ENCODE measurements around the gene PBX3. TPM values are rescaled to one million over a fixed set of nuclear protein-coding genes. Genes with fewer than 3 reads are reported as not detected.

The PBX3 gene
- polyA plus RNA-seq, 1 donor (not counting 4 experiments of a cell fraction or from before 2014, with no cell fraction given) = 26.3 TPM

- Histone ChIP-seq H3K27me3 (ENCODE audit: control insufficient read depth, extremely low read depth, insufficient read depth, low read length) (no peaks in the 10 kb centered on the region), H4K20me1 (ENCODE audit: control insufficient read depth, extremely low read depth, insufficient read depth, low read length) (no peaks in the 10 kb centered on the region), H3K27ac (ENCODE audit: control insufficient read depth, insufficient read depth, low read length) (no peak overlapping the region), H3K79me2 (ENCODE audit: control insufficient read depth, insufficient read depth, low read length) (peaks cover 24% of the 10 kb centered on the region), H3K9ac (ENCODE audit: control insufficient read depth, extremely low read depth, insufficient read depth, low read length) (no peak overlapping the region), H3K9me3 (ENCODE audit: control insufficient read depth, low read depth, low read length) (no peaks in the 10 kb centered on the region), H3K36me3 (ENCODE audit: control insufficient read depth in 2 of 2, extremely low read depth in 1 of 2, insufficient read depth in 2 of 2, low read length in 2 of 2) (no peaks in the 10 kb centered on the region), H3K4me3 (ENCODE audit: control insufficient read depth in 2 of 3, extremely low read depth in 1 of 3, insufficient read depth in 2 of 3, low read depth in 1 of 3, low read length in 3 of 3) (no peak overlapping the region), H2AFZ (ENCODE audit: control insufficient read depth, low read length) (no peak overlapping the region), H3K9me1 (ENCODE audit: control insufficient read depth, extremely low read depth, insufficient read depth, low read length) (no peaks in the 10 kb centered on the region), H3K4me1 (ENCODE audit: control insufficient read depth, extremely low read depth, insufficient read depth, low read length) (peaks cover 4% of the 10 kb centered on the region), H3K4me2 (ENCODE audit: control insufficient read depth, extremely low read depth, insufficient read depth, low read depth, low read length) (no peak overlapping the region)
- DNase-seq (ENCODE audit: low read depth, low spot score) = no peak
- peak; percentile 59 for FAIRE-seq
- no peak for TF ChIP-seq EZH2 (IDR thresholded peaks at IDR 0.05; ENCODE audit: low read length)
- no peak for TF ChIP-seq CTCF (optimal IDR thresholded peaks at IDR 0.05 in 1 of 3, IDR thresholded peaks at IDR 0.05 in 1 of 3, conservative IDR thresholded peaks at IDR 0.05 in 1 of 3; ENCODE audit: extremely low read depth in 1 of 3, insufficient read depth in 2 of 3, low read length in 3 of 3)
- dilution Hi-C loops (cut with MboI; ENCODE audit: extremely low pct_ligation_motif_present, low sequenced_read_pairs) = no loop called here
Measured at GRCh38 chr9:125894566-125894965, 147.4 kb downstream of the PBX3 start.

GRCh38 chr9:125896404-125896803 lies 149.2 kb downstream of the PBX3 start:
- H3K4me1 ChIP-seq (ENCODE audit: control insufficient read depth, extremely low read depth, insufficient read depth, low read length) = no peaks in the 10 kb centered on the region
- no peaks in the 10 kb centered on the region for H3K9me3 ChIP-seq (ENCODE audit: control insufficient read depth, low read depth, low read length)
- FAIRE-seq (no peak), DNase-seq (ENCODE audit: low read depth, low spot score) (no peak)
- TF ChIP-seq CTCF (optimal IDR thresholded peaks at IDR 0.05 in 1 of 3, IDR thresholded peaks at IDR 0.05 in 1 of 3, conservative IDR thresholded peaks at IDR 0.05 in 1 of 3; ENCODE audit: extremely low read depth in 1 of 3, insufficient read depth in 2 of 3, low read length in 3 of 3) (no peak), EZH2 (IDR thresholded peaks at IDR 0.05; ENCODE audit: low read length) (no peak)
- H3K27ac ChIP-seq (ENCODE audit: control insufficient read depth, insufficient read depth, low read length) = no peak overlapping the region
- H3K79me2 ChIP-seq (ENCODE audit: control insufficient read depth, insufficient read depth, low read length) = peaks cover 20% of the 10 kb centered on the region
- no peaks in the 10 kb centered on the region for H3K27me3 ChIP-seq (ENCODE audit: control insufficient read depth, extremely low read depth, insufficient read depth, low read length)
- H4K20me1 ChIP-seq (ENCODE audit: control insufficient read depth, extremely low read depth, insufficient read depth, low read length) = no peaks in the 10 kb centered on the region
- no peak overlapping the region for H3K4me2 ChIP-seq (ENCODE audit: control insufficient read depth, extremely low read depth, insufficient read depth, low read depth, low read length)
- H2AFZ ChIP-seq (ENCODE audit: control insufficient read depth, low read length) = no peak overlapping the region
- H3K4me3 ChIP-seq (ENCODE audit: control insufficient read depth in 2 of 3, extremely low read depth in 1 of 3, insufficient read depth in 2 of 3, low read depth in 1 of 3, low read length in 3 of 3) = no peak overlapping the region
- no peak overlapping the region for H3K9ac ChIP-seq (ENCODE audit: control insufficient read depth, extremely low read depth, insufficient read depth, low read length)
- dilution Hi-C loops (cut with MboI; ENCODE audit: extremely low pct_ligation_motif_present, low sequenced_read_pairs) = no loop called here
- H3K36me3 ChIP-seq (ENCODE audit: control insufficient read depth in 2 of 2, extremely low read depth in 1 of 2, insufficient read depth in 2 of 2, low read length in 2 of 2) = no peaks in the 10 kb centered on the region
- H3K9me1 ChIP-seq (ENCODE audit: control insufficient read depth, extremely low read depth, insufficient read depth, low read length) = no peaks in the 10 kb centered on the region
